Keratinocyte (primary cell): ENCODE data around the gene ETF1. TPM values are rescaled to one million over a fixed set of nuclear protein-coding genes. Genes with fewer than 3 reads are reported as not detected.

Experiments used
- DNase-seq: peaks from one replicate; pipeline ENCODE4 v3.0.0-alpha.2; 2011; ENCODE audit warnings: low read depth, missing footprints, low spot score
- FAIRE-seq: peaks from 2 replicates; lab custom pipeline; 2011; peaks lifted over from hg19 to GRCh38; lab: Jason Lieb, UNC
- H2AFZ ChIP-seq: 2 replicates; pipeline ENCODE4 v1.6.0; 2012; ENCODE audit warnings: low read length, control low read depth, inconsistent platforms; ENCODE audit not compliant: control insufficient read depth
- H3K27ac ChIP-seq: 2 replicates; pipeline ENCODE4 v1.5.1; 2011; ENCODE audit warnings: low read length; ENCODE audit not compliant: control insufficient read depth, insufficient read depth
- H3K27me3 ChIP-seq: 3 replicates; pipeline ENCODE4 v1.6.0; 2011; ENCODE audit warnings: low read length; ENCODE audit not compliant: control insufficient read depth, insufficient read depth; ENCODE audit errors: extremely low read depth
- H3K36me3 ChIP-seq, 2 experiments: 2 replicates in 1 of 2; 3 replicates in 1 of 2; pipeline ENCODE4 v1.5.1; 2011; ENCODE audit warnings: low read length in 2 of 2, mild to moderate bottlenecking in 1 of 2; ENCODE audit not compliant: control insufficient read depth in 2 of 2, insufficient read depth in 2 of 2; ENCODE audit errors: extremely low read depth in 1 of 2
- H3K4me1 ChIP-seq: 3 replicates; pipeline ENCODE4 v1.5.1; 2011; ENCODE audit warnings: low read length; ENCODE audit not compliant: control insufficient read depth, insufficient read depth; ENCODE audit errors: extremely low read depth
- H3K4me2 ChIP-seq: 3 replicates; pipeline ENCODE4 v1.6.0; 2011; ENCODE audit warnings: low read depth, low read length; ENCODE audit not compliant: control insufficient read depth, insufficient read depth; ENCODE audit errors: extremely low read depth
- H3K4me3 ChIP-seq, 3 experiments: fragments of 200-600 bp in 1 of 3; sonication (generic) in 1 of 3; 2 replicates in 2 of 3; 3 replicates in 1 of 3; pipeline ENCODE4 v1.5.1; 2011 to 2016; ENCODE audit warnings: low read length in 3 of 3, mild to moderate bottlenecking in 3 of 3, control low read depth in 2 of 3, inconsistent platforms in 1 of 3, low read depth in 1 of 3, mixed read lengths in 1 of 3, mixed run types in 1 of 3, moderate library complexity in 1 of 3; ENCODE audit not compliant: control insufficient read depth in 2 of 3, insufficient read depth in 2 of 3; ENCODE audit errors: extremely low read depth in 1 of 3
- H3K79me2 ChIP-seq: 2 replicates; pipeline ENCODE4 v1.6.0; 2012; ENCODE audit warnings: low read length; ENCODE audit not compliant: control insufficient read depth, insufficient read depth
- H3K9ac ChIP-seq: 3 replicates; pipeline ENCODE4 v1.6.0; 2011; ENCODE audit warnings: low read length; ENCODE audit not compliant: control insufficient read depth, insufficient read depth; ENCODE audit errors: extremely low read depth
- H3K9me1 ChIP-seq: 3 replicates; pipeline ENCODE4 v1.6.0; 2011; ENCODE audit warnings: low read length; ENCODE audit not compliant: control insufficient read depth, insufficient read depth; ENCODE audit errors: extremely low read depth
- H3K9me3 ChIP-seq: 2 replicates; pipeline ENCODE4 v1.5.1; 2012; ENCODE audit warnings: low read depth, low read length; ENCODE audit not compliant: control insufficient read depth
- H4K20me1 ChIP-seq: 3 replicates; pipeline ENCODE4 v1.6.0; 2011; ENCODE audit warnings: low read length; ENCODE audit not compliant: control insufficient read depth, insufficient read depth; ENCODE audit errors: extremely low read depth
- CTCF ChIP-seq, 3 experiments: IDR thresholded peaks in 1 of 3; conservative IDR thresholded peaks in 1 of 3; optimal IDR thresholded peaks in 1 of 3; 2 replicates in 2 of 3; 3 replicates in 1 of 3; pipeline versions ENCODE3 to v1.5.1; 2011; ENCODE audit warnings: low read length in 3 of 3, mild to moderate bottlenecking in 3 of 3, moderate library complexity in 2 of 3, control low read depth in 1 of 3, inconsistent platforms in 1 of 3; ENCODE audit not compliant: insufficient read depth in 2 of 3; ENCODE audit errors: extremely low read depth in 1 of 3
- EZH2 ChIP-seq: IDR thresholded peaks from one replicate; pipeline ENCODE4 v1.6.1; 2012; ENCODE audit warnings: inconsistent platforms, mild to moderate bottlenecking, low read length, moderate library complexity
- dilution Hi-C: fragments of 300-500 bp; cut with MboI; formaldehyde crosslinking; loops from one replicate; pipeline ENCODE4 v1.7.0; 2020; ENCODE audit warnings: low sequenced_read_pairs; ENCODE audit not compliant: extremely low pct_ligation_motif_present
- polyA plus RNA-seq, 5 experiments: library from polyadenylated mRNA; depleted of rRNA in 3 of 5; stranded (reverse) in 3 of 5; stranded (forward) in 1 of 5; unstranded in 1 of 5; fragments of >200 nt; gene quantifications; 1 replicate in 1 of 5; 2 replicates in 3 of 5; 3 replicates in 1 of 5; pipeline versions ENCODE4 v1.2.1 to v1.2.3, GENCODE V29; 2011 to 2012; ENCODE audit warnings: missing spikeins in 2 of 5, low read depth in 1 of 5, low replicate concordance in 1 of 5

Gene ETF1
- polyA plus RNA-seq, 1 donor (not counting 4 experiments of a cell fraction or from before 2014, with no cell fraction given): 137 TPM

DNA sequence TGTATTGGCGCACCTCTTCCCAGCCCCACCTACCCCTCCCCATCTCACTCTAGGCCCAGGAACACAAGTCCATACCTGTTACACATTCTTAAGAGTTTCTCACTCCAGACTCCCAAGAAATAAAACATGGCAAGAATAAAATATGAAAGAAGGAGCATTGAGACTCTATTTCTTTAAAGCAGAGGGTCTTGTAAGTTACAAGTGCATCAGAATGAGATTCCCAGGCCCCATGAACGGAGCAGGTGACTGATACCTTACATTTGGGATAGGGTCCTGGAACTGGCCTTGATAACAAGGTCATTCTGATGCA lies 72.0 kb downstream of the ETF1 start:
- Histone ChIP-seq H3K9me1 (no peaks in the 10 kb centered on the region), H3K36me3 (peaks cover 11 to 20% of the 10 kb centered on the region in 2 experiments), H3K79me2 (peaks cover 9% of the 10 kb centered on the region), H2AFZ (no peak overlapping the region), H3K27me3 (no peaks in the 10 kb centered on the region), H3K4me2 (no peak overlapping the region), H3K27ac (no peak overlapping the region), H3K4me1 (peaks cover 21% of the 10 kb centered on the region), H4K20me1 (peaks cover 14% of the 10 kb centered on the region), H3K9me3 (no peaks in the 10 kb centered on the region), H3K9ac (no peak overlapping the region), H3K4me3 (no peak overlapping the region)
- no peak for FAIRE-seq
- dilution Hi-C loops: no loop called here
- no peak for DNase-seq
- no peak for TF ChIP-seq CTCF (optimal IDR thresholded peaks at IDR 0.05 in 1 of 3, IDR thresholded peaks at IDR 0.05 in 1 of 3, conservative IDR thresholded peaks at IDR 0.05 in 1 of 3; ENCODE audit: extremely low read depth in 1 of 3, insufficient read depth in 2 of 3, low read length in 3 of 3)

GRCh38 chr5:138470322-138471051 lies 72.5 kb downstream of the ETF1 start:
- Histone ChIP-seq H3K4me2 (no peak overlapping the region), H3K36me3 (peaks cover 11 to 20% of the 10 kb centered on the region in 2 experiments), H3K27me3 (no peaks in the 10 kb centered on the region), H3K4me1 (peaks cover 21% of the 10 kb centered on the region), H3K4me3 (no peak overlapping the region), H3K79me2 (peaks cover 12% of the 10 kb centered on the region), H3K9me3 (no peaks in the 10 kb centered on the region), H3K27ac (no peak overlapping the region), H4K20me1 (peaks cover 16% of the 10 kb centered on the region), H3K9ac (no peak overlapping the region), H2AFZ (no peak overlapping the region), H3K9me1 (no peaks in the 10 kb centered on the region)
- DNase-seq (no peak), FAIRE-seq (no peak)
- dilution Hi-C loops: no loop called here
- TF ChIP-seq CTCF (optimal IDR thresholded peaks at IDR 0.05 in 1 of 3, IDR thresholded peaks at IDR 0.05 in 1 of 3, conservative IDR thresholded peaks at IDR 0.05 in 1 of 3; ENCODE audit: extremely low read depth in 1 of 3, insufficient read depth in 2 of 3, low read length in 3 of 3) (no peak), EZH2 (no peak)
